Omental fat pad (tissue), 4 donors: ENCODE measurements around the gene ERCC3. TPM values are rescaled to one million over a fixed set of nuclear protein-coding genes. Genes with fewer than 3 reads are reported as not detected.

ENCODE experiments used
- small RNA-seq: library from RNA; depleted of rRNA; stranded (forward); fragments of <200 nt; gene quantifications from one replicate; pipeline ENCODE3, GENCODE V24; 2016
- total RNA-seq, 4 donors: library from RNA; depleted of rRNA; stranded (reverse); fragments of >200 nt; gene quantifications; one replicate each; pipeline ENCODE4 v1.1.0, GENCODE V29; 2016

Gene ERCC3
- total RNA-seq, 4 donors from 2014 or later, result 27.7 to 58.8 (median 37.5) TPM

Small RNA genes within 50 kb of the gene (small RNA-seq; reads per million reads assigned to genes)
- not detected for gene RNU6-1147P

Other genes with a start within 250 kb of the ERCC3 start
- 10 to 100 TPM; 64.2 to 78.5 (median 73.2) TPM for gene BIN1, start 187.0 kb downstream of the ERCC3 start, total RNA-seq
- gene CYP27C1, start 73.8 kb downstream of the ERCC3 start, total RNA-seq, result under 1 TPM in 3 of 4 donors, not detected in 1; 0.24 to 0.44 (median 0.37) TPM
- 10 to 100 TPM; 44.9 to 79.4 (median 52.4) TPM for gene MAP3K2, start 93.8 kb upstream of the ERCC3 start, total RNA-seq
- not detected for gene PROC, start 124.3 kb upstream of the ERCC3 start, total RNA-seq
- 10 to 100 TPM; 29.0 to 46.7 (median 31.0) TPM for gene IWS1, start 232.3 kb upstream of the ERCC3 start, total RNA-seq
- gene MYO7B, start 241.5 kb upstream of the ERCC3 start, total RNA-seq, result 1 to 10 TPM in 1 of 4 donors, under 1 TPM in 3; 0.12 to 1.3 (median 0.42) TPM